Rectal smooth muscle tissue (tissue), 1 donor: ENCODE measurements around the gene TMEM273.

Experiments used
- H3K27ac ChIP-seq: one replicate; pipeline ENCODE4 v1.7.0; 2013; ENCODE audit warnings: low read depth, low read length, inconsistent platforms
- H3K27me3 ChIP-seq: one replicate; pipeline ENCODE4 v1.7.0; 2013; ENCODE audit warnings: low read length; ENCODE audit not compliant: control insufficient read depth, insufficient read depth
- H3K36me3 ChIP-seq: one replicate; pipeline ENCODE4 v1.7.0; 2013; ENCODE audit warnings: low read length; ENCODE audit not compliant: control insufficient read depth, insufficient read depth
- H3K4me1 ChIP-seq: one replicate; pipeline ENCODE4 v1.7.0; 2013; ENCODE audit warnings: low read length; ENCODE audit not compliant: control insufficient read depth, insufficient read depth
- H3K4me3 ChIP-seq: one replicate; pipeline ENCODE4 v1.7.0; 2013; ENCODE audit warnings: low read length
- H3K9ac ChIP-seq: one replicate; pipeline ENCODE4 v1.7.0; 2013; ENCODE audit warnings: low read length

TMEM273 gene

DNA sequence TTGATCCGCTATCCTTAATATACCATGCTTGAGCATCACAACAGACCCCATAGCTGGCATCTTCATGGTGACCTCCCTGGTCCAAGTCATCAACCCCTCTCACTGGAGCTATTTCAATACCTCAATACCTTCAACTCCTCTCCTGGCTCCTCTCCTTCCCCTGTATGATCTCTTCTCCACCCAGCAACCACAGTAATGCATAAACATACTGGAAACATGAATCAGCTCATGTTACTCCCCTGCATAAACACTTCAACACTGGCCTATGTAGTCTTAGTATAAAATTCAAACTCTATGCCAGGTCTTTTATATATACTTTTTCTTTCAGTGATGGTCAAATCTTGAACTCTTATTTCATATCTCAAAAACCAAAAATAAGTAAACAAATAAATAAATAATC, 31.8 kb upstream of the TMEM273 start:
- Histone ChIP-seq H3K4me1 (no peaks in the 10 kb centered on the region), H3K36me3 (no peaks in the 10 kb centered on the region)

DNA sequence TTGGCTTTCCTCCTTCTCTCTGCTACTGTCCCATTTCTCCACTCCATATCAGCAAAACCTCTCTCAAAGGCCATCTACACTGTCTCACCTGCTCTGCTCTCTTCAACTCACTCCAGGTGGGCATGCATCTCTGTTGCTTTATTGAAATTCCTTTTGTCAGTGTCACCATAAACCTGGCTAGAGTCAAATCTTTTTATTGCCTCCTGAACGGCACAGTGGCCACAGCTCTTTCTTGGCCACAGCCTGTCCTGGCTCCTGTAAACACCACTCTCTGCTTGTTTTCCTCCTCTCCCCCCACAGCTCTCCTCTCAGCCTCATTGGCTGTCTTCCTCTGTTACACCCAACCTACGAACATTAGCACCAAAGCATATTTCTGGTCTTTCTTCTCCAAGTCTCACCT, 31.1 kb upstream of the TMEM273 start:
- no peak overlapping the region for H3K27ac ChIP-seq
- no peak overlapping the region for H3K9ac ChIP-seq
- H3K27me3 ChIP-seq, result no peaks in the 10 kb centered on the region
- no peaks in the 10 kb centered on the region for H3K36me3 ChIP-seq
- H3K4me3 ChIP-seq, result no peak overlapping the region
- no peaks in the 10 kb centered on the region for H3K4me1 ChIP-seq

More for the DNA sequence above, 31.8 kb upstream of the TMEM273 start:
- Histone ChIP-seq H3K27ac (no peak overlapping the region), H3K9ac (no peak overlapping the region), H3K4me3 (no peak overlapping the region), H3K27me3 (no peaks in the 10 kb centered on the region)

DNA sequence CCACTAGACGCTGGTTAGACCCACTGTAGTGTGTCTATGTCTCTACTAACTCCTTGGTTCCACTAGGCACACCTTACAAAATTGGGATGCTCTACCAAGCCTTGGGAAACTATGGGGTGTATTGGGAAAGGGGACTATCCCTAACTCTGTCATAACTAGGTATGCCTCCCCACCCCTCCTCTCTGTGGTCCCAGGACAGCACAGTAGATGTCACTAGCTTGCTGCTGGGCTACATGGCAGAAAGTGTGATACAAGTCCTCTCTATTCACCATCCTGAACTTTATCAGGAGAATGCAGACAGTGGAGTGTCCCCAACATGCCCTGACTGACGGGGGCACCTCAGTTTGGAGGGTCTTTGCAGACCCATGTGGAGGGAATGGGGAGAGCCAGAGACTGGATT, 30.3 kb upstream of the TMEM273 start:
- Histone ChIP-seq H3K4me3 (no peak overlapping the region), H3K27me3 (no peaks in the 10 kb centered on the region), H3K4me1 (no peaks in the 10 kb centered on the region), H3K36me3 (no peaks in the 10 kb centered on the region), H3K9ac (no peak overlapping the region), H3K27ac (no peak overlapping the region)

GRCh38 chr10:49217645-49218044, 29.5 kb upstream of the TMEM273 start:
- no peak overlapping the region for H3K9ac ChIP-seq
- no peaks in the 10 kb centered on the region for H3K27me3 ChIP-seq
- H3K27ac ChIP-seq, result no peak overlapping the region
- no peak overlapping the region for H3K4me3 ChIP-seq
- no peaks in the 10 kb centered on the region for H3K36me3 ChIP-seq
- no peaks in the 10 kb centered on the region for H3K4me1 ChIP-seq

- no peak overlapping the region for H3K9ac ChIP-seq
- no peaks in the 10 kb centered on the region for H3K4me1 ChIP-seq
- no peak overlapping the region for H3K4me3 ChIP-seq
- no peaks in the 10 kb centered on the region for H3K27me3 ChIP-seq
- H3K36me3 ChIP-seq, result no peaks in the 10 kb centered on the region
- no peak overlapping the region for H3K27ac ChIP-seq
These were observed 25.0 kb upstream of the TMEM273 start for GRCh38 chr10:49213211-49213610.

DNA sequence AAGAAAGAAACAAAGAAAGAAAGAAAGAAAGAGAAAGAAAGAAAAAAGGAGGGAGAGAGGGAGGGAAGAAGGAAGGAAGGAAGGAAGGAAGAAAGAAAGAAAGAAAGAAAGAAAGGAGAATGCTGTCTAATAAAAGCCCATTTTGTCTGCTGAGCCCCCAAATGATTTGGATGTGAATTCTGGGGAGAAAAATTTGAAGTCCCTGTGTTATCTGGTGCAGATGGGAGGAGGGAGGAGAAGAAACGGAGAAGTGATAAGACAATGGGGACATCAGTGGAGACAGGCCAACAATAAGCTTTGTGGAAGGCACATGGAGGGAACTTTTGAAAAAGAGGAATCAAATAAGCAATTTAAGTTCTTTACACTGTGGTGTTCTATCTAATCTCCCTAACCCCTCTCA, 24.6 kb upstream of the TMEM273 start:
- no peak overlapping the region for H3K27ac ChIP-seq

DNA sequence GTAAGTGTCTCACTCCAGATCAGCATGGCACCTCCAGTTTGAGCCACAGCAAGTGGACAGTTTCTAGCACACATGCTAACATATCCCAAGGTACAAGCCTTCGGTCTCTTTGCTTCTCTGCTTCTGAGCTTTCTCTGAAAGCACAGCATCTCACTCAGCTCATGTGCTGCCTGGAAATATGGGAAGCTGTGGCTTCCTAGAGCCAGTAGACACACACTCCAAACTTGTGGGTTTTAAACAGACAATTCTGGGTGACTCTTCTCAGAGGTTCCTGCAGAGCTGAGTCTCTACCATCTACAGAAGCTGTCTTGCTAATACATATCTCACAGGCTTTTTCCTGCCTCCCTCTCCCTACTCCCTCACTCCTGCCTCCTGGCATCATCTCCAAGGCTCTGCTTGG, 23.9 kb upstream of the TMEM273 start:
- H3K4me1 ChIP-seq, result no peaks in the 10 kb centered on the region
- no peak overlapping the region for H3K9ac ChIP-seq
- no peaks in the 10 kb centered on the region for H3K36me3 ChIP-seq
- no peaks in the 10 kb centered on the region for H3K27me3 ChIP-seq
- no peak overlapping the region for H3K27ac ChIP-seq
- H3K4me3 ChIP-seq, result no peak overlapping the region

More for the DNA sequence above, 24.6 kb upstream of the TMEM273 start:
- Histone ChIP-seq H3K36me3 (no peaks in the 10 kb centered on the region), H3K27me3 (no peaks in the 10 kb centered on the region), H3K4me1 (no peaks in the 10 kb centered on the region), H3K9ac (no peak overlapping the region), H3K4me3 (no peak overlapping the region)

DNA sequence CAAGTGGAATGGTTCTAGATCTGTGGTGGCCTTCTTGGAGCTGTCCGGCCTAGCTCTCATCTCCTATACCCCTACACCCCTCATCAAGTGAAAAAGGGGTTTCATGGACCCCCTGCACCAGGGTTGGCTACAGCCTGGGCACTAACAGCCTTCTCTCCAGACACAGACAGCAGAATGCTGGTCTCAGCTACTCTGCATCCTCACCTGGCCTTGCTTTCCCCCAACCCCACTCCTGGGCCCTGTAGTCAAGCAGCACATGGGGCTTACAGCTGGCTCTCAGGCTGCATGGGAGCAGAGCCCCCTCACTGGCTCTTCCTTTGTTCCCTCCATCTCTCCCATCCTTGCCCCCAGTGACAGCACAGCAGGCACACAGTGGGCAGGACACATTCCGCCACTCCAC, 20.8 kb upstream of the TMEM273 start:
- Histone ChIP-seq H3K27me3 (no peaks in the 10 kb centered on the region), H3K9ac (no peak overlapping the region), H3K4me3 (no peak overlapping the region), H3K4me1 (no peaks in the 10 kb centered on the region), H3K36me3 (no peaks in the 10 kb centered on the region), H3K27ac (no peak overlapping the region)

- Histone ChIP-seq H3K9ac (no peak overlapping the region), H3K36me3 (no peaks in the 10 kb centered on the region), H3K27me3 (no peaks in the 10 kb centered on the region), H3K27ac (no peak overlapping the region), H3K4me1 (no peaks in the 10 kb centered on the region), H3K4me3 (no peak overlapping the region)
These were observed 19.8 kb upstream of the TMEM273 start for GRCh38 chr10:49207936-49208487.

DNA sequence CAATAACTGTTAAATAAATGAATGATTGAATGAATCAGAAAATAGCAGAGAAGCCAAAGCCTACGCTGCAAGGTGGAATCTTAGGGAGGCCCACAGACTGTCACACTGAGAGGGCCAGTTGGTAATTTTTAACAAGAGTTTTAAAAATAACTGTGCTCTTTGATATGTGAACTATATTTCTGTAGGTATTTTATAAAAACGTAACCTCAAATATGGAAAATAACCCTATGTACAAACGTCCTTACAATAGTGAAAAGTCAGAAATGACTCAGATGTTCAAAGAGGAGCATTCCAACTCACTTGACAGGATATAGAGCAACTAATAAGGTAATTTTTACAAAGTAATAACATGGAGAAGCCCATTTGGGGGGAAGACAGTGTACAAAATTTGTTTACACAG, 18.9 kb upstream of the TMEM273 start:
- no peak overlapping the region for H3K4me3 ChIP-seq
- no peaks in the 10 kb centered on the region for H3K36me3 ChIP-seq
- no peak overlapping the region for H3K27ac ChIP-seq
- no peaks in the 10 kb centered on the region for H3K27me3 ChIP-seq
- H3K4me1 ChIP-seq, result no peaks in the 10 kb centered on the region
- H3K9ac ChIP-seq, result no peak overlapping the region

- H3K27ac ChIP-seq, result no peak overlapping the region
- no peaks in the 10 kb centered on the region for H3K36me3 ChIP-seq
- no peaks in the 10 kb centered on the region for H3K27me3 ChIP-seq
- no peaks in the 10 kb centered on the region for H3K4me1 ChIP-seq
- no peak overlapping the region for H3K4me3 ChIP-seq
- no peak overlapping the region for H3K9ac ChIP-seq
These were observed 17.0 kb upstream of the TMEM273 start for GRCh38 chr10:49205206-49205605.

DNA sequence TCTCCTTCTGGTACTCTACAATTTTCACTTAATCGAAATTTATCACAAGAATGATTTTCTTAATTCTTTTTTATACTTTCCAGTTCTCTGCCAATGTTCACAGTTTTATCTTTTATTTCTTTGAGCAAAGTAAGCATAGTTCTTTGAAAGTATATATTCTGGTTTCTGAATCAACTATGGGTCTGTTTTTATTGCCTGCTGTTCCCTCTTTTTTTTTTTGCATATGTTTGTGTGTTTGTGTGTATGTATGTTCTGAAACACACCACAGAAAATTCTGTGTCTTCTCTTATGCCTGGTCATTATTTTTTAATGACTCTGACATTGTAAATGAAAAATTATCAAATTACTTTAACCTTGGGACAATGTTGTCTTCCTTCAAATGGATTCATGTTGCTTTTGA, 15.9 kb upstream of the TMEM273 start:
- Histone ChIP-seq H3K4me1 (no peaks in the 10 kb centered on the region), H3K9ac (no peak overlapping the region), H3K36me3 (no peaks in the 10 kb centered on the region), H3K27me3 (peaks cover 2% of the 10 kb centered on the region), H3K4me3 (no peak overlapping the region), H3K27ac (no peak overlapping the region)

DNA sequence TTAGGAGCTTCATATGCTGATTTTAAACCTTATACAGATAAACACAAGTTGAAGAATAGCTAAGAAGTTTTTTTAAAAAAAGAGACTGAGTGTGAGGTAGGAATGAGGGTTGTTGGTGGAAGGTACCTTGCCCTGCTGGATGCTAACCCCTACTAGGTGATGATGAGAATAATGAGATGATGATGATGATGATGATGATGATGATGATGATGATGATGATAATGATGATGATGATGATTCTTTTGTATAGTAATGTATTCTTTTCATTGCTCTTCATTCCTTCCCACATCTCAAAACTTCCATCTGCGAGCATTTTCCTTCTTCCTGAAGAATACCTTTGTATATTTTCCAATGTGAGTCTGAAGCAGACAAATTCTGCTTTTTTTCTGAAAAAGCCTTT, 14.1 kb upstream of the TMEM273 start:
- Histone ChIP-seq H3K27me3 (peaks cover 2% of the 10 kb centered on the region), H3K36me3 (no peaks in the 10 kb centered on the region), H3K27ac (no peak overlapping the region)

More for the DNA sequence above, 14.1 kb upstream of the TMEM273 start:
- no peak overlapping the region for H3K4me3 ChIP-seq
- H3K4me1 ChIP-seq, result no peaks in the 10 kb centered on the region
- no peak overlapping the region for H3K9ac ChIP-seq
